GM08714 (cell line): ENCODE results near the gene B3GALT6.

Experiments
- H3K4me3 ChIP-seq: fragments of 200-500 bp; sonication (Bioruptor generic); 2 replicates; pipeline ENCODE4 v1.5.1; 2014; ENCODE audit warnings: mild to moderate bottlenecking, low read length, inconsistent platforms
- ZNF274 ChIP-seq: IDR thresholded peaks from 2 replicates; pipeline ENCODE4 v1.6.1; 2012; ENCODE audit warnings: mild to moderate bottlenecking, low read depth, low read length

The B3GALT6 gene

GRCh38 chr1:1237874-1238701 lies 6.1 kb downstream of the B3GALT6 start:
- no peak overlapping the region for H3K4me3 ChIP-seq
- no peak for TF ChIP-seq ZNF274

GRCh38 chr1:1238702-1239178 lies 6.7 kb downstream of the B3GALT6 start:
- no peak overlapping the region for H3K4me3 ChIP-seq
- TF ChIP-seq ZNF274 = no peak

GRCh38 chr1:1239227-1239613 lies 7.2 kb downstream of the B3GALT6 start:
- H3K4me3 ChIP-seq = no peak overlapping the region
- TF ChIP-seq ZNF274 = no peak

GRCh38 chr1:1239614-1240347 lies 7.7 kb downstream of the B3GALT6 start:
- no peak overlapping the region for H3K4me3 ChIP-seq
- TF ChIP-seq ZNF274 = no peak

GRCh38 chr1:1240348-1240732 lies 8.3 kb downstream of the B3GALT6 start:
- H3K4me3 ChIP-seq = no peak overlapping the region
- no peak for TF ChIP-seq ZNF274

GRCh38 chr1:1240822-1241587 lies 9.0 kb downstream of the B3GALT6 start:
- H3K4me3 ChIP-seq = no peak overlapping the region
- no peak for TF ChIP-seq ZNF274

GRCh38 chr1:1241588-1242219 lies 9.7 kb downstream of the B3GALT6 start:
- TF ChIP-seq ZNF274 = no peak

GRCh38 chr1:1242461-1243265 lies 10.6 kb downstream of the B3GALT6 start:
- TF ChIP-seq ZNF274 = no peak
- H3K4me3 ChIP-seq = no peak overlapping the region

More at GRCh38 chr1:1241588-1242219, 9.7 kb downstream of the B3GALT6 start:
- no peak overlapping the region for H3K4me3 ChIP-seq

- no peak for TF ChIP-seq ZNF274
- no peak overlapping the region for H3K4me3 ChIP-seq
Observed at GRCh38 chr1:1243266-1243660, 11.2 kb downstream of the B3GALT6 start.

GRCh38 chr1:1243807-1244191 lies 11.8 kb downstream of the B3GALT6 start:
- no peak for TF ChIP-seq ZNF274
- H3K4me3 ChIP-seq = no peak overlapping the region

- no peak overlapping the region for H3K4me3 ChIP-seq
- TF ChIP-seq ZNF274 = no peak
Observed at GRCh38 chr1:1244192-1244811, 12.3 kb downstream of the B3GALT6 start.

GRCh38 chr1:1245178-1245816 lies 13.3 kb downstream of the B3GALT6 start:
- no peak overlapping the region for H3K4me3 ChIP-seq
- TF ChIP-seq ZNF274 = no peak
